ENCODE results near the gene NRM.
"Not testable (repeated sequence)": the region's sequence is repeated elsewhere in the genome, so short reads cannot be mapped to it uniquely, and the experiment has no call there.

Gene NRM

DNA sequence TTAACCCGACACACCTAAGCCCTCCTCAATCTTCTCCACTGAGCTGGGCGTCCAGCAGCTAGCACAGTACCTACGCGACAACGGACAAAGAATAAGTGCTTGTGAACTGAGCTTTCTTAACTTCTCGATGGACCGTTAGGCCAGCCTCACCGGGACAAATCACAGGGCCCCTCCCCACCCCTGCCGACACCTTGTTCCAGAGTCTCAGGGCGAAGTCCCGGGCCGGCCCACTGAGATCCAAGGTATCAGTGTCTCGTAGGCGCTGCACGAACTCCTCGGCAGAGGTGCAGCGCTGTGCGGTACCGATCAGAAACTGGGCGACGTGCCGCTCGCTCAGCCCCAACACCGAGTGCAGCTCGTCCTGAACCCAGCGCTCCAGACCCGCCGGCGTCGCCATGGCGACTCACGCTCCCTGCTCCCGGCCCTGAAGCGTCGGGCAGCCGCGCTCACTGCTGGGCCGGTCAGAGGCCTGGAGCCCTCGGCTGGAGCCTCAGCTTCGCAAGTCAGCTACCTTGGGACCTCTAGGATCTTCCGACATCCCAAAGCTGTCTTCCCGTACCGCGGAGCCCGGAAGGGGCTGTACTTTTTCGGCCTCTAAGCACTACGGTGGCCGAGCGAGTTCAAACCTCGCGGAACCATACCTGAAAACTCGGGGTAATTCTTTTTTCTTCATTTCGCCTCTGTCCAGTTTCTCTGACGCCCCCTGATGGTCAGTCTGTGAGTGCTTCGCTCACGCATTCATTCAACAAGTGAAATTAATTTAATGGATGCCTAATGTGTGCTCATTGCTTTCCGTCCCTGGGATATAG lies 18.1 kb downstream of the NRM start, which contains the start of gene DHX16:
Gene DHX16 (minus strand): TSS at position 562 of the 809 bp plus-strand sequence. CDS start 165 bp downstream, at position 397.
- peak; percentile 98 for DNase-seq (ENCODE audit: low read depth)
- peak within 1 kb of the TSS; percentile 93 for H3K4me3 ChIP-seq (ENCODE audit: low read depth, low read length)
- TF ChIP-seq, protein P1, sequence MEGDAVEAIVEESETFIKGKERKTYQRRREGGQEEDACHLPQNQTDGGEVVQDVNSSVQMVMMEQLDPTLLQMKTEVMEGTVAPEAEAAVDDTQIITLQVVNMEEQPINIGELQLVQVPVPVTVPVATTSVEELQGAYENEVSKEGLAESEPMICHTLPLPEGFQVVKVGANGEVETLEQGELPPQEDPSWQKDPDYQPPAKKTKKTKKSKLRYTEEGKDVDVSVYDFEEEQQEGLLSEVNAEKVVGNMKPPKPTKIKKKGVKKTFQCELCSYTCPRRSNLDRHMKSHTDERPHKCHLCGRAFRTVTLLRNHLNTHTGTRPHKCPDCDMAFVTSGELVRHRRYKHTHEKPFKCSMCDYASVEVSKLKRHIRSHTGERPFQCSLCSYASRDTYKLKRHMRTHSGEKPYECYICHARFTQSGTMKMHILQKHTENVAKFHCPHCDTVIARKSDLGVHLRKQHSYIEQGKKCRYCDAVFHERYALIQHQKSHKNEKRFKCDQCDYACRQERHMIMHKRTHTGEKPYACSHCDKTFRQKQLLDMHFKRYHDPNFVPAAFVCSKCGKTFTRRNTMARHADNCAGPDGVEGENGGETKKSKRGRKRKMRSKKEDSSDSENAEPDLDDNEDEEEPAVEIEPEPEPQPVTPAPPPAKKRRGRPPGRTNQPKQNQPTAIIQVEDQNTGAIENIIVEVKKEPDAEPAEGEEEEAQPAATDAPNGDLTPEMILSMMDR (IDR thresholded peaks at IDR 0.05; ENCODE audit: low read depth, low read length, missing control alignments) = peak; percentile 93
- in situ Hi-C loops (cut with HindIII; ENCODE audit: low sequenced_read_pairs) = no loop called here

DNA sequence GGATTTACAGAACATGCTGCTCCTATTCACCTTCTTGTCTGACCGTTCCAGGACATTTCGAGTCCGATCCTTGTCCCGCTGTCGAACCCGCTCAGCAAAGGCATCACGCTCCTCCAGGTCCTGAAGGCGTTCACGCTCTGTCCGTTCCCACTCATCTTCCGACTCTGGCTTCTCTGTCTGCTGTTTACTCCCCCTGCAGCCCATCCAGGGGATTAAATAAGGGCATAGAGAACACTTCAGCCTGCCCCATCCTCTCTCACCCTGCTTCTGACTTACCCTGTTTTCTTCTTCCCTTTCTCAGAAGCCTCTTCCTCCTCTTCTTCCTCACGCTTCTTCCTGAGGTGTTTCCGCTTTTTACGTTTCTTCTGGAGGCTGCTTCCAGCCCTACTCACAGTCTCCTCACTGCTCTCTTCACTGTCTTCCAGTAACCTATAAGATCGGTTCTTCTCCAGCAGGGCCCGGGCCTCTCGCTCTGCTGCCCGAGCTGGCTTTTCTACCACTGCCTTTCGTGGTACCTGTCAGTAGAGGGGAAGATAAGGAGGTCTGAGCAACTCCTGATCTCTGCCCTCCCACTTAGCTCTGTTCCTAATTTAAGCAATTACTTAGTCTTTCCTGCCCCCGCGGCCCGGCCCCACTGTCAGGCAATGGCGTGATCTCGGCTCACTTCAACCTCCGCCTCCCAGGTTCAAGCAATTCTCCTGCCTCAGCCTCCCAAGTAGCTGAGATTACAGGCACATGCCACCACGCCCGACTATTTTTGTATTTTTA lies 19.8 kb downstream of the NRM start:
- in situ Hi-C loops (cut with HindIII; ENCODE audit: low sequenced_read_pairs) = no loop called here
- DNase-seq (ENCODE audit: low read depth) = no peak
- TF ChIP-seq, protein P1 (IDR thresholded peaks at IDR 0.05; ENCODE audit: low read depth, low read length, missing control alignments) = peak; percentile 39
- no peak overlapping the region for H3K4me3 ChIP-seq (ENCODE audit: low read depth, low read length)

DNA sequence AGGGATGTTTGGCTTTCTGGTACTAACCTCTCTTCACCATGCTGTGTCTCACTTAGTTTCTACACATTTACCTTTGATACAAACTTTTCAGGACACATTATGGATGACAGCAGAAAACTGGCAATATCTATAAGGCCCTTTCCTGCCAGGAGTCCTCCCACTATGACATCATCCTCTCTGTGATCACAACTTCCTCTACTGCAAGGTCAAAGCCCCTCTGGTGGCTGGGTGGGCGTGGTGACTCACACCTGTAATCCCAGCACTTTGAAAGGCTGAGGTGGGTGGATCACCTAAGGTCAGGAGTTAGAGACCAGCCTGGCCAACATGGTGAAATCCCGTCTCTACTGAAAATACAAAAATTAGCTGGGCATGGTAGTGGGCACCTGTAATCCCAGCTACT lies 24.5 kb downstream of the NRM start:
- H3K4me3 ChIP-seq (ENCODE audit: low read depth, low read length); DNase-seq (ENCODE audit: low read depth); in situ Hi-C loops (cut with HindIII; ENCODE audit: low sequenced_read_pairs): not testable (repeated sequence)

DNA sequence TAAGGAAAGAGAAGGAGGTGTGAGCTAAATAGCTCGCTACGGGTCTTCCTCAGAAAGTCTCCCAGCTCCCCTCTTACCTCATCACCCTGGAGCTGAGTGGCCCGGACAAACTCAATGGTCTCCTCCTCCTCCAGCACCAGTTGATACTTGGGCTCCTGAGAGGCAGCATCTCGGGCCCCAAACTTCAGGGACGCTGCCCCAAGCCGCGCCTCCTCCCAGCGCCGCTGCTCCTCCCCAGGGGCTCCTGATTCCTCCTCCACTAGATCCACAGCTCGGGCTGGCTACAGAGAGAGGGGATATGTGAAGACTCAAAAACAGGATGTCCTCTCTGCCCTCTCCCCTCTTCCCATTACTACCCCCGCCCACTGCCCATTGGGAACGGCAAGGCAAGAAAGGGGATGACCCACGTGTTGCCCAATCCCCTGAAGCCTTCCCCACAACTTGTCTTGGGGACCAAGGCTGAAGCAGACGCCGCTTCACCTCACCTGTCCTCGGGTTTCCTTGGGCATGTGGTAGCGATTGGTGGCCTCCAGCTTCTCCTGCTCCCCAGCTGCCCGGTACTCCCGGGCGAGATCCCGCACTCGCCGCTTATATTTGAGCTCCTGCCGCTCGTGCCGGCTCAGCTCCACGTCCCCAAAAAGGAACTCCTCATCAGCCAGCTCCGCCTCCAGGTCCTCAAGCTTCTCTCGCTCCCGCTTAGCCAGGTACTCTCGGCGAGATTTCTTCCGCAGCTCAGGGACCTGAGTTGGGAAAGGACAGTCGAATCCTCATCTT lies 25.6 kb downstream of the NRM start:
- TF ChIP-seq, protein P1 (IDR thresholded peaks at IDR 0.05; ENCODE audit: low read depth, low read length, missing control alignments) = no peak
- DNase-seq (ENCODE audit: low read depth) = no peak
- in situ Hi-C loops (cut with HindIII; ENCODE audit: low sequenced_read_pairs) = no loop called here
- H3K4me3 ChIP-seq (ENCODE audit: low read depth, low read length) = no peak overlapping the region

DNA sequence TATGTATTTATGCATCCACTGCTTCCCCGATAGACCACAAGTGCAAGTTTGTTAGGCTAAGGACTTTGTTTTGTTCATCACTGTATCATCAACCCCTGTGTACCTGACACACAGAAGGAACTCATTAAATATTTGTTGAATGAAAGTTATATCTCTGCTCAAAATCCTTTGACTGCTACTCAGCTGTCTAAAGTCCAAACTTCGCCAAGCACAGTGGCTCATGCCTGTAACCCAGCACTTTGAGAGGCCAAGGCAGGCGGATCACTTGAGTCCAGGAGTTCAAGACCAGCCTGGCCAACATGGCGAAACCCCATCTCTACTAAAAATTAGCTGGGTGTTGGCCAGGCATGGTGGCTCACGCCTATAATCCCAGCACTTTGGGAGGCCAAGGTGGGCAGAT lies 32.9 kb downstream of the NRM start:
- H3K4me3 ChIP-seq (ENCODE audit: low read depth, low read length); DNase-seq (ENCODE audit: low read depth); in situ Hi-C loops (cut with HindIII; ENCODE audit: low sequenced_read_pairs): not testable (repeated sequence)

DNA sequence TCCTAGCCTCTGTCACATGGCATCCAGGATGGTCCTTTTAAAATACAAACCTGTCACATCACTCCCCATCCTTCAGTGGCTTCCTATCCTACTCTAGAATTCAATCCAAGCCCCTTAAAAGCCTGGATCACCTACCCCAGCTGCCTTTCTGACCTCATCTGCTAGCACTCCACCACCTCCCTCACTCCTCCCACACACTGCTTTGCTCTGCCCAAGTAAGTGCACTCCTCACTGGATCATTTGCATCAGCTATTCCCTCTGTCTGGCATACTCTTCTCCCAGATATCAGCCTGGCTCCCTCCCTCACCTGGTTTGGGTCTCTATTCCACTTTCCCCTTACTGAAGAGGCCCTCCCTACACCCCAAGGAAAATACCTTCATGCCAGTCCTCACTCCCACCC lies 33.3 kb downstream of the NRM start:
- in situ Hi-C loops (cut with HindIII; ENCODE audit: low sequenced_read_pairs) = no loop called here
- no peak for DNase-seq (ENCODE audit: low read depth)
- H3K4me3 ChIP-seq (ENCODE audit: low read depth, low read length) = no peak overlapping the region
- TF ChIP-seq, protein P1 (IDR thresholded peaks at IDR 0.05; ENCODE audit: low read depth, low read length, missing control alignments) = no peak

DNA sequence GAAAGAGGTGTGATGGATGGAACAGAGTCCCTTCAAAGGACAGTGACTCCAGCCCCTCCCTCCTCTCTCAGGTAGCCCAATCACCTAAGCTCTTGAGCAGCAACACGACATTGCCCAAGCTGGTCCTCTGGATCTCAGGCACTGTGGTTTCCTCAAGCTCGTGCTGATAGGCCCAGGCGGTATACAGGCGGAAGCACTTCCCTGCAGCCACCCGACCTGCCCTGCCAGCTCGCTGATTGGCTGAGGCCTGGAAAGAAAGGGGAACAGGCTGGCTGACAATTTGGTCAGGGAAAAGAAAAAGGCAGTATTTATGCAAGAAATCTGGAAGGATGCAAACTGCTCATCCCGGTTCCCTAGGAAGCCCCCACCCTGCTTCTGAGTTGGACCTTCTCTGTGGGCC lies 34.3 kb downstream of the NRM start:
- DNase-seq (ENCODE audit: low read depth) = no peak
- H3K4me3 ChIP-seq (ENCODE audit: low read depth, low read length) = no peak overlapping the region
- in situ Hi-C loops (cut with HindIII; ENCODE audit: low sequenced_read_pairs) = no loop called here
- TF ChIP-seq, protein P1 (IDR thresholded peaks at IDR 0.05; ENCODE audit: low read depth, low read length, missing control alignments) = no peak

Measured in astrocyte of the cerebellum (primary cell).